ENCODE data around the gene KRT4.
"Not testable (repeated sequence)": the region's sequence is repeated elsewhere in the genome, so short reads cannot be mapped to it uniquely, and the experiment has no call there.

Gene KRT4

GRCh38 chr12:52806821-52807543 is 6.9 kb downstream of the KRT4 start:
- no peak for DNase-seq

GRCh38 chr12:52806169-52806811 is 7.6 kb downstream of the KRT4 start:
- DNase-seq = no peak

GRCh38 chr12:52805739-52806138 is 8.2 kb downstream of the KRT4 start:
- DNase-seq = no peak

- DNase-seq = no peak
Observed at GRCh38 chr12:52805000-52805399, 8.9 kb downstream of the KRT4 start.

GRCh38 chr12:52802442-52802841 is 11.5 kb downstream of the KRT4 start:
- DNase-seq = no peak

- no peak for DNase-seq
Observed at GRCh38 chr12:52801773-52802172, 12.1 kb downstream of the KRT4 start.

- DNase-seq = no peak
Observed at GRCh38 chr12:52800259-52800917, 13.5 kb downstream of the KRT4 start.

GRCh38 chr12:52799505-52800211 is 14.3 kb downstream of the KRT4 start:
- DNase-seq = no peak

- DNase-seq = no peak
Observed at GRCh38 chr12:52798671-52799504, 15.0 kb downstream of the KRT4 start.

GRCh38 chr12:52798003-52798670 is 15.8 kb downstream of the KRT4 start:
- DNase-seq = no peak

GRCh38 chr12:52797529-52797894 is 16.4 kb downstream of the KRT4 start:
- no peak for DNase-seq

GRCh38 chr12:52796839-52797528 is 16.9 kb downstream of the KRT4 start:
- no peak for DNase-seq

GRCh38 chr12:52796429-52796794 is 17.5 kb downstream of the KRT4 start:
- no peak for DNase-seq

GRCh38 chr12:52795694-52796428 is 18.1 kb downstream of the KRT4 start, which contains the start of gene KRT3:
KRT3 (minus strand) TSS chr12:52796117; CDS start chr12:52796042, 75 bp downstream.
- no peak for DNase-seq

GRCh38 chr12:52795332-52795674 is 18.6 kb downstream of the KRT4 start:
- not testable (repeated sequence) for DNase-seq

GRCh38 chr12:52794479-52795331 is 19.2 kb downstream of the KRT4 start:
- DNase-seq = no peak

- no peak for DNase-seq
Observed at GRCh38 chr12:52792185-52793029, 21.5 kb downstream of the KRT4 start.

- no peak for DNase-seq
Observed at GRCh38 chr12:52791271-52792184, 22.4 kb downstream of the KRT4 start.
